ENCODE measurements around the gene CCDC50. TPM values are rescaled to one million over a fixed set of nuclear protein-coding genes. Genes with fewer than 3 reads are reported as not detected.

The CCDC50 gene
- total RNA-seq, 1 experiment from 2014 or later, result 106 TPM

- H3K4me1 ChIP-seq (replicated peaks; ENCODE audit: insufficient read depth), result no peaks in the 10 kb centered on the region
- ChIA-PET POLR2A (ENCODE audit: unreplicated experiment) (interaction anchor here (0.6 kb wide), 1 partner anchor 39 kb away, joined by 5 read pairs; no protein-coding TSS in a partner anchor), CTCF (no interaction called here)
- no peak for TF ChIP-seq EZH2 (IDR thresholded peaks at IDR 0.05; ENCODE audit: low read depth)
- no peaks in the 10 kb centered on the region for H3K36me3 ChIP-seq (ENCODE audit: low read depth)
- H3K4me3 ChIP-seq, result no peak overlapping the region
- H3F3A ChIP-seq (ENCODE audit: insufficient read depth, low read depth), result no peaks in the 10 kb centered on the region
- no peaks in the 10 kb centered on the region for H3K27me3 ChIP-seq (ENCODE audit: insufficient read depth, low read depth)
- no peak for DNase-seq
- BruUV-seq (replicated peaks), result no TSS peak
- no peaks in the 10 kb centered on the region for H3K79me2 ChIP-seq (ENCODE audit: low read depth)
- no peak overlapping the region for H2AFZ ChIP-seq
- no peak overlapping the region for H3K4me2 ChIP-seq
- H3K9me2 ChIP-seq (ENCODE audit: insufficient read depth), result 0 out of 2 replicates have a peak, but pooled peaks cover 4% of the 10 kb centered on the region
- no peak overlapping the region for H3K27ac ChIP-seq
- no peaks in the 10 kb centered on the region for H3K9me3 ChIP-seq (ENCODE audit: insufficient read depth, low read depth)
- intact Hi-C loops (cut with micrococcal nuclease; ENCODE audit: unreplicated experiment), result no loop called here
- no peaks in the 10 kb centered on the region for H4K20me1 ChIP-seq (ENCODE audit: insufficient read depth)
Measured at GRCh38 chr3:191321019-191321767, 8.0 kb upstream of the CCDC50 start.

- Histone ChIP-seq H3F3A (ENCODE audit: insufficient read depth, low read depth) (peaks cover 18% of the 10 kb centered on the region), H3K4me2 (no peak overlapping the region), H4K20me1 (ENCODE audit: insufficient read depth) (no peaks in the 10 kb centered on the region), H3K4me3 (no peak overlapping the region), H3K36me3 (ENCODE audit: low read depth) (no peaks in the 10 kb centered on the region), H3K27me3 (ENCODE audit: insufficient read depth, low read depth) (no peaks in the 10 kb centered on the region), H3K79me2 (ENCODE audit: low read depth) (peaks cover 5% of the 10 kb centered on the region; the same call in 1 of the 2 replicates), H2AFZ (no peak overlapping the region), H3K9me3 (ENCODE audit: insufficient read depth, low read depth) (no peaks in the 10 kb centered on the region), H3K4me1 (replicated peaks; ENCODE audit: insufficient read depth) (peaks cover 7% of the 10 kb centered on the region), H3K27ac (no peak overlapping the region), H3K9me2 (ENCODE audit: insufficient read depth) (0 out of 2 replicates have a peak, but pooled peaks cover 4% of the 10 kb centered on the region)
- TF ChIP-seq CTCF (conservative IDR thresholded peaks at IDR 0.05) (no peak), EZH2 (IDR thresholded peaks at IDR 0.05; ENCODE audit: low read depth) (no peak)
- BruUV-seq (replicated peaks), result no TSS peak
- ChIA-PET POLR2A (ENCODE audit: unreplicated experiment) (no interaction called here), CTCF (interaction anchor here (0.6 to 0.7 kb wide), 2 partner anchors 9 to 91 kb away, joined by 3 read pairs; no protein-coding TSS in a partner anchor)
- DNase-seq, result no peak
- intact Hi-C loops (cut with micrococcal nuclease; ENCODE audit: unreplicated experiment), result no loop called here
Measured at GRCh38 chr3:191324936-191325335, 4.3 kb upstream of the CCDC50 start.

GRCh38 chr3:191327526-191327925, 1.7 kb upstream of the CCDC50 start:
- Histone ChIP-seq H3K9me3 (ENCODE audit: insufficient read depth, low read depth) (no peaks in the 10 kb centered on the region), H3K4me3 (no peak overlapping the region), H3K4me1 (replicated peaks; ENCODE audit: insufficient read depth) (peaks cover 29% of the 10 kb centered on the region), H3K27me3 (ENCODE audit: insufficient read depth, low read depth) (no peaks in the 10 kb centered on the region), H3K4me2 (no peak overlapping the region), H3K9me2 (ENCODE audit: insufficient read depth) (no peaks in the 10 kb centered on the region), H3K27ac (no peak overlapping the region), H2AFZ (no peak overlapping the region), H3F3A (ENCODE audit: insufficient read depth, low read depth) (peaks cover 28% of the 10 kb centered on the region), H3K36me3 (ENCODE audit: low read depth) (peaks cover 5% of the 10 kb centered on the region; the same call in 1 of the 2 replicates), H4K20me1 (ENCODE audit: insufficient read depth) (no peaks in the 10 kb centered on the region), H3K79me2 (ENCODE audit: low read depth) (peaks cover 31% of the 10 kb centered on the region)
- no TSS peak for BruUV-seq (replicated peaks)
- intact Hi-C loops (cut with micrococcal nuclease; ENCODE audit: unreplicated experiment), result no loop called here
- TF ChIP-seq CTCF (conservative IDR thresholded peaks at IDR 0.05) (no peak), EZH2 (IDR thresholded peaks at IDR 0.05; ENCODE audit: low read depth) (no peak)
- no peak for DNase-seq
- POLR2A ChIA-PET (ENCODE audit: unreplicated experiment), result no interaction called here
- CTCF ChIA-PET, result interaction anchor here (0.8 kb wide), 1 partner anchor 1188 kb away, joined by 3 read pairs; no protein-coding TSS in a partner anchor

Measured in PC-9 (cell line).